Activated CD4-positive, alpha-beta memory T cell treated with anti-CD3 and anti-CD28 coated beads, Interleukin-2, amount 10 ng/mL, durations not matched to agents 7 days and 5 days (primary cell): ENCODE data around the gene CETP. TPM values are rescaled to one million over a fixed set of nuclear protein-coding genes. Genes with fewer than 3 reads are reported as not detected.

ENCODE experiments used
- CTCF ChIA-PET: fragments of 350-600 bp; sonication (Branson Sonifier 250); formaldehyde crosslinking; loops from one replicate; lab custom pipeline; 2021; ENCODE audit warnings: antibody characterized with exemption, inconsistent platforms; lab: Charles Lee
- POLR2A ChIA-PET: fragments of 350-600 bp; sonication (Branson Sonifier 250); formaldehyde crosslinking; loops from one replicate; lab custom pipeline; 2021; ENCODE audit warnings: antibody characterized with exemption; lab: Charles Lee
- DNase-seq: peaks from one replicate; pipeline ENCODE4 v3.0.0-alpha.2; 2020
- H3K27ac Mint-ChIP-seq: one replicate; pipeline ENCODE4 v1.8.0; 2021; ENCODE audit warnings: mild to moderate bottlenecking, mixed read lengths
- H3K27me3 Mint-ChIP-seq: one replicate; pipeline ENCODE4 v1.8.0; 2021; ENCODE audit warnings: mixed read lengths
- H3K36me3 Mint-ChIP-seq: one replicate; pipeline ENCODE4 v1.8.0; 2021; ENCODE audit warnings: low read depth, mixed read lengths
- H3K4me1 Mint-ChIP-seq: one replicate; pipeline ENCODE4 v1.8.0; 2021; ENCODE audit warnings: mixed read lengths
- H3K4me3 Mint-ChIP-seq: one replicate; pipeline ENCODE4 v1.8.0; 2021; ENCODE audit warnings: mild to moderate bottlenecking, mixed read lengths
- H3K9me3 Mint-ChIP-seq: one replicate; pipeline ENCODE4 v1.8.0; 2021; ENCODE audit warnings: mixed read lengths
- total RNA-seq, 2 experiments: library from RNA; stranded (reverse); gene quantifications; one replicate each; pipeline ENCODE4 v1.2.3, GENCODE V29; 2021

Gene CETP
- total RNA-seq, 2 experiments from 2014 or later = not detected

- CTCF ChIA-PET = interaction anchor here (3.3 kb wide), 1 partner anchor 81 kb away, joined by 12 read pairs; no protein-coding TSS in a partner anchor
- H3K27me3 Mint-ChIP-seq = no peaks in the 10 kb centered on the region
- peaks cover 32% of the 10 kb centered on the region for H3K36me3 Mint-ChIP-seq
- H3K27ac Mint-ChIP-seq = no peak overlapping the region
- H3K4me3 Mint-ChIP-seq = no peak overlapping the region
- H3K4me1 Mint-ChIP-seq = peaks cover 38% of the 10 kb centered on the region
- H3K9me3 Mint-ChIP-seq = no peaks in the 10 kb centered on the region
- no peak for DNase-seq
- POLR2A ChIA-PET = interaction anchor here (1.9 to 8.0 kb wide), 2 partner anchors 10 to 16 kb away, joined by 11 to 140 read pairs; partner anchors contain the start of gene HERPUD1
Observed at GRCh38 chr16:56948234-56948633, 13.5 kb upstream of the CETP start.

- ChIA-PET CTCF (interaction anchor here (1.1 to 3.1 kb wide), 9 partner anchors 10 to 248 kb away, joined by 3 to 22 read pairs (median 5); partner anchors contain the start of gene SLC12A3), POLR2A (interaction anchor here (1.2 to 3.8 kb wide), 3 partner anchors 8 to 17 kb away, joined by 5 to 16 read pairs (median 10); partner anchors contain the start of gene HERPUD1)
- Mint-ChIP-seq H3K36me3 (peaks cover 14% of the 10 kb centered on the region), H3K27me3 (no peaks in the 10 kb centered on the region), H3K9me3 (no peaks in the 10 kb centered on the region), H3K4me1 (peaks cover 22% of the 10 kb centered on the region), H3K4me3 (no peak overlapping the region), H3K27ac (no peak overlapping the region)
- no peak for DNase-seq
Observed at GRCh38 chr16:56950051-56950450, 11.7 kb upstream of the CETP start.

- peaks cover 20% of the 10 kb centered on the region for H3K4me1 Mint-ChIP-seq
- no peak overlapping the region for H3K4me3 Mint-ChIP-seq
- no peaks in the 10 kb centered on the region for H3K9me3 Mint-ChIP-seq
- ChIA-PET CTCF (interaction anchor here (0.6 to 3.1 kb wide), 12 partner anchors 10 to 248 kb away, joined by 3 to 22 read pairs (median 4); partner anchors contain the start of gene SLC12A3), POLR2A (interaction anchor here (0.5 to 3.8 kb wide), 5 partner anchors 9 to 235 kb away, joined by 3 to 16 read pairs (median 5); partner anchors contain the start of genes HERPUD1 and NUP93)
- no peaks in the 10 kb centered on the region for H3K27me3 Mint-ChIP-seq
- no peak for DNase-seq
- peaks cover 10% of the 10 kb centered on the region for H3K36me3 Mint-ChIP-seq
- H3K27ac Mint-ChIP-seq = peak overlapping the region; percentile 26
Observed at GRCh38 chr16:56950455-56950854, 11.3 kb upstream of the CETP start.

- peak; percentile 66 for DNase-seq
- Mint-ChIP-seq H3K27ac (no peak overlapping the region), H3K27me3 (no peaks in the 10 kb centered on the region), H3K36me3 (peaks cover 9% of the 10 kb centered on the region), H3K9me3 (no peaks in the 10 kb centered on the region), H3K4me1 (peaks cover 20% of the 10 kb centered on the region), H3K4me3 (no peak overlapping the region)
- ChIA-PET POLR2A (interaction anchor here (0.5 to 3.8 kb wide), 6 partner anchors 9 to 234 kb away, joined by 3 to 16 read pairs (median 4); partner anchors contain the start of genes HERPUD1, NLRC5 and NUP93), CTCF (interaction anchor here (0.6 to 5.0 kb wide), 19 partner anchors 9 to 269 kb away, joined by 3 to 40 read pairs (median 5); partner anchors contain the start of genes CETP, MT1X and SLC12A3)
Observed at GRCh38 chr16:56950881-56951771, 10.6 kb upstream of the CETP start.

GRCh38 chr16:56953006-56953405 is 8.7 kb upstream of the CETP start:
- Mint-ChIP-seq H3K27me3 (no peaks in the 10 kb centered on the region), H3K4me1 (peaks cover 16% of the 10 kb centered on the region), H3K9me3 (no peaks in the 10 kb centered on the region), H3K27ac (no peak overlapping the region), H3K4me3 (no peak overlapping the region), H3K36me3 (no peaks in the 10 kb centered on the region)
- ChIA-PET CTCF (interaction anchor here (1.2 to 5.0 kb wide), 5 partner anchors 12 to 160 kb away, joined by 4 to 40 read pairs (median 12); no protein-coding TSS in a partner anchor), POLR2A (interaction anchor here (1.7 to 3.8 kb wide), 2 partner anchors 14 to 36 kb away, joined by 4 to 10 read pairs; partner anchors contain the start of gene NLRC5)
- DNase-seq = no peak

- no peak overlapping the region for H3K27ac Mint-ChIP-seq
- no peaks in the 10 kb centered on the region for H3K9me3 Mint-ChIP-seq
- H3K4me1 Mint-ChIP-seq = peaks cover 5% of the 10 kb centered on the region
- no peaks in the 10 kb centered on the region for H3K36me3 Mint-ChIP-seq
- POLR2A ChIA-PET = no interaction called here
- no peak overlapping the region for H3K4me3 Mint-ChIP-seq
- DNase-seq = no peak
- CTCF ChIA-PET = interaction anchor here (5.0 kb wide), 1 partner anchor 9 kb away, joined by 40 read pairs; no protein-coding TSS in a partner anchor
- peaks cover 3% of the 10 kb centered on the region for H3K27me3 Mint-ChIP-seq
Observed at GRCh38 chr16:56956076-56956475, 5.7 kb upstream of the CETP start.

- no peak overlapping the region for H3K27ac Mint-ChIP-seq
- H3K9me3 Mint-ChIP-seq = no peaks in the 10 kb centered on the region
- POLR2A ChIA-PET = no interaction called here
- no peaks in the 10 kb centered on the region for H3K36me3 Mint-ChIP-seq
- CTCF ChIA-PET = no interaction called here
- no peak for DNase-seq
- H3K27me3 Mint-ChIP-seq = peaks cover 3% of the 10 kb centered on the region
- H3K4me3 Mint-ChIP-seq = no peak overlapping the region
- H3K4me1 Mint-ChIP-seq = no peaks in the 10 kb centered on the region
Observed at GRCh38 chr16:56956756-56957155, 5.0 kb upstream of the CETP start.

- Mint-ChIP-seq H3K9me3 (no peaks in the 10 kb centered on the region), H3K4me1 (peaks cover 14% of the 10 kb centered on the region), H3K27me3 (peaks cover 3% of the 10 kb centered on the region), H3K36me3 (no peaks in the 10 kb centered on the region), H3K4me3 (no peak overlapping the region), H3K27ac (no peak overlapping the region)
- POLR2A ChIA-PET = no interaction called here
- no peak for DNase-seq
- CTCF ChIA-PET = interaction anchor here (0.7 to 0.9 kb wide), 2 partner anchors 9 to 10 kb away, joined by 3 to 5 read pairs; no protein-coding TSS in a partner anchor
Observed at GRCh38 chr16:56960681-56961281, 969 bp upstream of the CETP start.

- Mint-ChIP-seq H3K4me3 (no peak overlapping the region), H3K9me3 (no peaks in the 10 kb centered on the region), H3K27ac (no peak overlapping the region), H3K36me3 (no peaks in the 10 kb centered on the region), H3K27me3 (peaks cover 3% of the 10 kb centered on the region), H3K4me1 (peaks cover 19% of the 10 kb centered on the region)
- ChIA-PET CTCF (interaction anchor here (0.9 kb wide), 1 partner anchor 10 kb away, joined by 5 read pairs; no protein-coding TSS in a partner anchor), POLR2A (no interaction called here)
- DNase-seq = no peak
Observed at GRCh38 chr16:56961386-56961785, 364 bp upstream of the CETP start.

- no peaks in the 10 kb centered on the region for H3K9me3 Mint-ChIP-seq
- DNase-seq = peak; percentile 96
- ChIA-PET POLR2A (interaction anchor here (0.8 to 4.0 kb wide), 5 partner anchors 20 to 82 kb away, joined by 5 to 16 read pairs (median 6); partner anchors contain the start of gene NLRC5), CTCF (interaction anchor here (0.7 to 5.5 kb wide), 45 partner anchors 9 to 418 kb away, joined by 3 to 42 read pairs (median 4); partner anchors contain the start of gene NLRC5)
- H3K36me3 Mint-ChIP-seq = no peaks in the 10 kb centered on the region
- peaks cover 19% of the 10 kb centered on the region for H3K4me1 Mint-ChIP-seq
- H3K4me3 Mint-ChIP-seq = no peak overlapping the region
- H3K27me3 Mint-ChIP-seq = no peaks in the 10 kb centered on the region
- no peak overlapping the region for H3K27ac Mint-ChIP-seq
Observed at GRCh38 chr16:56964243-56965148, 2.7 kb downstream of the CETP start.
